GM12872 (cell line): ENCODE data around the gene AHNAK2.

ENCODE experiments used
- CTCF ChIP-seq: IDR thresholded peaks from 3 replicates; pipeline ENCODE4 v1.5.1; 2011; ENCODE audit warnings: low read depth, mild to moderate bottlenecking, low read length, moderate library complexity; ENCODE audit not compliant: insufficient read depth

Gene AHNAK2

DNA sequence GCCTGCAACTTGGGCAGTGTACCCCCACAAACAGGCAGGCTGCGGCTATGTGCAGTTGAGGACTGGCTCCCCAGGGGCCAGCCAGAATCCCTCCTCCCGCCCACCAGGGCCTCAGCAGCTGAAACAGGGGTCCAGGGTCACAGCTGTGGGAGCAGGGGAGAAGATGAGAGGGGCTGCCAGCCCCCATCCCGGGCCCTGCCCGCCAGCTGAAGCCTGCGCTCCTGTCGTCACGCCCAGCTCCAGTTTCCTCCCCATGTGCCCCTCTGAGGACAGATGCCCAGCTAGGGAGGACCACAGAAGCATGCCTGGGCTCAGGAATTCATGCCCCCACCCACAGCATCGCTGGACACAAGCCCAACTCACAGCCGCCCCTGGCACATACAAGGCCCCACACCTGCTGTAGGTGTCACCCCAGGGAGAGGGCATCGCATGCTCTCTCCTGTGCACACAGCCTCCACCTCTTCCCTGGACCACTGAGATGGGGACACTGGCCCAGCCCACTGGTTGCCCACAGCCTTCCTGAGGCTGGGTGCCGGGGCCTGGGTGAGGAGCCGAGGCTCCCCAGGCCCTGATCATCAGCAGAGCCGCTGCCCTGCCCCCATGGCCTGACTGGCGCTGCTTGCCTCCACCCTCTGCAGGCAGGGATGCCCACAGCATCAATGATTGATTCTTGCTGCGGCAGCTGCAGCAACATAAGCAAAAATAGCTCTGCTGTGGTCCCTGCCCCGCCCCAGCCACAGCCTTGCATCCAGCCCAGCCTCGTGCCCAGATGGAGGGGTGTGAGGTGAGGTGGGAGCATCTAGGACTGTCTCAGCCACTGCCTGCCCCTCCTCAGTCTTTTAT is 3.7 kb upstream of the AHNAK2 start:
- no peak for TF ChIP-seq CTCF

- TF ChIP-seq CTCF, result no peak
Measured at GRCh38 chr14:104980611-104981531, 2.7 kb upstream of the AHNAK2 start.

DNA sequence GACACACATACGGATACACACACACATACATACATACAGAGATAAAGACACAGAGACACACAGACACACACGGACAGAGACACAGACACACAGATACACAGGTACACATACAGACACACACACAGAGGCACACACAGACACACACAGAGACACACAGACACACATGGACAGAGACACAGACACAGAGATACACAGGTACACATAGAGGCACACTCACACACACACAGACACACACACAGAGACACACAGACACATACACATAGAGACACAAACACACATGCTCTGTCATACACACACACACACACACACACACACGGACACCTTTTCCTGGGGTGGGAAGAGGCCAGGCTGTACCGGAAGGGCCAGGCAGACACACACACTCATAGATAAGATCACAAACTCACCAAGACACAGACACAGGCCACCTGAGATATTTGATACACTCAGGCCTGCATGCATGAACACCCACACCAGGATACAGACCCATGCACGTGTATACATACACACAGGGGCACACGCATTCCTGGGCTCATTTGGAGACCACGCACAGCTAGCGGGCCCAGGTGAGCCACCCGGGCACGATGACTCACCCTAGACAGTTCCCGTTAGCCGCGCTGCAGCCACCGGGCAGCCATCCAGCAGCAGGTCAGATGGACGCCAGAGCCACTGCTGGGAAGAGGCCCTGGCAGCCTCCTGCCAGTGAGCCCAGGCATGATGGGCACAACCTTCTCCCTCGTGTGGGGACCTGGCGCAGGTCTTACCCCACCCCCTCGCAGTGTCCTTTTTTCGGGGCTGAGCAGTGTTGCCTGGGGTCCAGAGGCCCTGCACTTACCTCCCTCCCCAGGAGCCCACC is 1.8 kb upstream of the AHNAK2 start:
- no peak for TF ChIP-seq CTCF

GRCh38 chr14:104978746-104979691 is 845 bp upstream of the AHNAK2 start:
- no peak for TF ChIP-seq CTCF

DNA sequence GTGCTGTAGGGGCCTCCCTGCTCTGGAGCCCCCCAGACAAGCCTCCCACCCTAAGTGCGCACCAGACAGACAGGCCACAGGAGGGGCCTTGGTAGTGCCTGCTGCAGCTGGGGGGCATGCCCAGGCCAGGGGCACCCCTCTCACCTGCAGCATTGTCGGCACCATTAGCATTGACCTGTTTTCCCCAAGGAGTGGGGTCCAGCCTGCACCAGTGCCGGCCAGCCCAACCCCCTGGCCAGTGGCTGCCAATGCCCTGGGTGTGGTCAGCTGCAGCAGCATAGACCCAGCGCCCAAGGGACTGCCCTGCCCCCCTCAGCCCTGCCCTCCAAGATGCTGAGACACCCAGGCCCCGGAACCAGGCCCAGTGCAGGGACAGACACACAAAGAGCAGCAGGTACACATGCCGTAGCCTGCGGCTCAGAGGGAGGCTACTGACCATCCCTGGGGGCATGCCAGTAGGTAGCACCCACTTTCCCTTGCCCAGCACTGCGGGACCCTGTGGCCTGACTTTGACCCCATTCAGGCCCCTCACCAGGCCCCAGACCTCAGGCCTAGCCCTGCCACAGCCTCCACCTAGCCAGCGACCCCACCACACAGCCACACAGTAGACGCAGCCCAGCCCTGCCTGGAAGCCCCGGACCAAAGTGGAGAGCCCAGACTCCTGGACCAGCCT is 1.0 kb downstream of the AHNAK2 start:
- no peak for TF ChIP-seq CTCF

- TF ChIP-seq CTCF, result peak; percentile 93
Measured at GRCh38 chr14:104976198-104977007, 1.8 kb downstream of the AHNAK2 start.
